Transverse colon (tissue), 4 donors: ENCODE measurements around the gene CMTM2. TPM values are rescaled to one million over a fixed set of nuclear protein-coding genes. Genes with fewer than 3 reads are reported as not detected.

ENCODE experiments used
- DNase-seq: peaks from one replicate; pipeline ENCODE4 v3.0.0-alpha.2; 2019
- H3K27ac ChIP-seq, 4 donors: fragments of 200-600 bp; sonication (generic); 2 replicates each; pipeline ENCODE4 v1.5.1; 2016 to 2018; ENCODE audit warnings: inconsistent platforms in 4 of 4
- H3K27me3 ChIP-seq: fragments of 200-600 bp; sonication (generic); 2 replicates; pipeline ENCODE4 v1.5.1; 2017; ENCODE audit warnings: inconsistent platforms
- H3K36me3 ChIP-seq, 4 donors: fragments of 200-600 bp; sonication (generic); 2 replicates each; pipeline ENCODE4 v1.5.1; 2017 to 2019; ENCODE audit warnings: inconsistent platforms in 4 of 4
- H3K4me1 ChIP-seq, 4 donors: fragments of 200-600 bp; sonication (generic); 2 replicates each; pipeline ENCODE4 v1.5.1; 2017 to 2020; ENCODE audit warnings: inconsistent platforms in 4 of 4
- H3K4me3 ChIP-seq, 4 donors: fragments of 200-600 bp; sonication (generic); 1 replicate in 1 of 4; 2 replicates in 3 of 4; pipeline versions ENCODE4 v1.5.1 to v1.6.1; 2017 to 2019; ENCODE audit warnings: inconsistent platforms in 4 of 4
- H3K9me3 ChIP-seq, 2 donors: fragments of 200-600 bp; sonication (generic); 2 replicates each; pipeline ENCODE4 v1.5.1; 2017 to 2019; ENCODE audit warnings: inconsistent platforms in 2 of 2
- EP300 ChIP-seq: sonication (generic); formaldehyde crosslinking; IDR thresholded peaks from one replicate; pipeline ENCODE4 v1.6.1; 2017; ENCODE audit warnings: antibody characterized with exemption, low read depth
- POLR2A ChIP-seq: fragments of 450-650 bp; IDR thresholded peaks from one replicate; pipeline ENCODE4 v1.6.1; 2016; ENCODE audit warnings: antibody characterized with exemption, mild to moderate bottlenecking, moderate library complexity
- POLR2AphosphoS5 ChIP-seq, 3 donors: sonication (generic); formaldehyde crosslinking; IDR thresholded peaks; one replicate each; pipeline ENCODE4 v1.6.1; 2016; ENCODE audit warnings: antibody characterized with exemption in 3 of 3
- WGBS, 2 donors: methylation state at CpG; one replicate each; pipeline ENCODE4 v1.1.5; 2018; ENCODE audit warnings: low coverage in 1 of 2; 5-methylcytosine and 5-hydroxymethylcytosine counted together
- in situ Hi-C, 4 donors: fragments of 200-750 bp; cut with MboI; loops; one replicate each; pipeline versions ENCODE4 v1.15.0 to v1.15.1; 2017; ENCODE audit warnings: low sequenced_read_pairs in 3 of 4, low pct_ligation_motif_present in 1 of 4, low pct_unique_long_range_greater_than_20kb in 1 of 4
- intact Hi-C: fragments of 100-400 bp; cut with DNase I; formaldehyde crosslinking; loops from one replicate; pipeline ENCODE4 v1.15.1; 2023; ENCODE audit warnings: low total_unique reads
- total RNA-seq, 4 donors: library from RNA; depleted of rRNA; stranded (reverse); fragments of >200 nt; gene quantifications; one replicate each; pipeline ENCODE4 v1.1.0, GENCODE V29; 2016
- TF ChIP-seq, protein P1 (sequence below), 5 experiments: fragments of 200-600 bp in 3 of 5; fragments of 450-650 bp in 2 of 5; sonication (generic) in 3 of 5; IDR thresholded peaks; 1 replicate in 2 of 5; 2 replicates in 3 of 5; pipeline ENCODE4 v1.5.1; 2016 to 2017; ENCODE audit warnings: antibody characterized with exemption in 5 of 5, inconsistent platforms in 3 of 5, mild to moderate bottlenecking in 2 of 5, moderate library complexity in 1 of 5

Gene CMTM2
- total RNA-seq, 4 donors from 2014 or later, result 0.48 TPM; not detected in 3

- Histone ChIP-seq H3K4me1 (peaks cover 0 to 16% (median 11%) of the 10 kb centered on the region in 4 donors), H3K36me3 (no peaks in the 10 kb centered on the region), H3K27ac (no peak overlapping the region), H3K27me3 (peaks cover 30% of the 10 kb centered on the region), H3K4me3 (no peak overlapping the region), H3K9me3 (no peaks in the 10 kb centered on the region)
- intact Hi-C loops, result no loop called here
- TF ChIP-seq, protein P1, sequence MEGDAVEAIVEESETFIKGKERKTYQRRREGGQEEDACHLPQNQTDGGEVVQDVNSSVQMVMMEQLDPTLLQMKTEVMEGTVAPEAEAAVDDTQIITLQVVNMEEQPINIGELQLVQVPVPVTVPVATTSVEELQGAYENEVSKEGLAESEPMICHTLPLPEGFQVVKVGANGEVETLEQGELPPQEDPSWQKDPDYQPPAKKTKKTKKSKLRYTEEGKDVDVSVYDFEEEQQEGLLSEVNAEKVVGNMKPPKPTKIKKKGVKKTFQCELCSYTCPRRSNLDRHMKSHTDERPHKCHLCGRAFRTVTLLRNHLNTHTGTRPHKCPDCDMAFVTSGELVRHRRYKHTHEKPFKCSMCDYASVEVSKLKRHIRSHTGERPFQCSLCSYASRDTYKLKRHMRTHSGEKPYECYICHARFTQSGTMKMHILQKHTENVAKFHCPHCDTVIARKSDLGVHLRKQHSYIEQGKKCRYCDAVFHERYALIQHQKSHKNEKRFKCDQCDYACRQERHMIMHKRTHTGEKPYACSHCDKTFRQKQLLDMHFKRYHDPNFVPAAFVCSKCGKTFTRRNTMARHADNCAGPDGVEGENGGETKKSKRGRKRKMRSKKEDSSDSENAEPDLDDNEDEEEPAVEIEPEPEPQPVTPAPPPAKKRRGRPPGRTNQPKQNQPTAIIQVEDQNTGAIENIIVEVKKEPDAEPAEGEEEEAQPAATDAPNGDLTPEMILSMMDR (IDR thresholded peaks at IDR 0.05), result no peak
- TF ChIP-seq POLR2A, result no peak
- TF ChIP-seq EP300, result no peak
- no peak for TF ChIP-seq POLR2AphosphoS5 (IDR thresholded peaks at IDR 0.05)
- 71 to 86% methylated on average over 1 to 3 of the region's 3 CpGs for WGBS, 2 donors
- no peak for DNase-seq
- in situ Hi-C loops, result loop anchor here (10.0 to 25.0 kb wide), 4 partner anchors 94 to 177 kb away; no protein-coding TSS in a partner anchor
Measured at GRCh38 chr16:66581246-66581952, 2.1 kb downstream of the CMTM2 start.

- in situ Hi-C loops, result loop anchor here (10.0 to 25.0 kb wide), 4 partner anchors 98 to 181 kb away; no protein-coding TSS in a partner anchor
- TF ChIP-seq EP300, result no peak
- TF ChIP-seq, protein P1 (IDR thresholded peaks at IDR 0.05), result no peak
- TF ChIP-seq POLR2A, result no peak
- TF ChIP-seq POLR2AphosphoS5 (IDR thresholded peaks at IDR 0.05), result no peak
Measured at GRCh38 chr16:66585481-66586239, 6.4 kb downstream of the CMTM2 start.

GRCh38 chr16:66587881-66588600, 8.8 kb downstream of the CMTM2 start:
- 72 to 100% methylated on average over 2 to 7 of the region's 7 CpGs for WGBS, 2 donors
- Histone ChIP-seq H3K4me3 (no peak overlapping the region), H3K9me3 (no peaks in the 10 kb centered on the region), H3K27ac (no peak overlapping the region), H3K4me1 (no peaks in the 10 kb centered on the region), H3K36me3 (no peaks in the 10 kb centered on the region), H3K27me3 (no peaks in the 10 kb centered on the region)
- DNase-seq, result no peak
- in situ Hi-C loops (loop anchor here (10.0 to 25.0 kb wide), 4 partner anchors 101 to 183 kb away; no protein-coding TSS in a partner anchor), intact Hi-C loops (no loop called here)
- no peak for TF ChIP-seq EP300
- TF ChIP-seq POLR2AphosphoS5 (IDR thresholded peaks at IDR 0.05), result no peak
- TF ChIP-seq, protein P1 (IDR thresholded peaks at IDR 0.05), result no peak
- TF ChIP-seq POLR2A, result no peak

More at GRCh38 chr16:66585481-66586239, 6.4 kb downstream of the CMTM2 start:
- WGBS, 2 donors, result 62 to 81% methylated on average over 7 to 10 of the region's 10 CpGs
- Histone ChIP-seq H3K36me3 (no peaks in the 10 kb centered on the region), H3K9me3 (no peaks in the 10 kb centered on the region), H3K4me3 (no peak overlapping the region), H3K4me1 (peaks cover 0 to 3% (median 0%) of the 10 kb centered on the region in 4 donors), H3K27ac (no peak overlapping the region), H3K27me3 (no peaks in the 10 kb centered on the region)
- intact Hi-C loops, result no loop called here
- no peak for DNase-seq
